ENCODE measurements around the gene SPATA45.

The SPATA45 gene

GRCh38 chr1:212828395-212828794, 19.1 kb downstream of the SPATA45 start:
- no peak for DNase-seq (ENCODE audit: low spot score)

GRCh38 chr1:212827831-212828278, 19.6 kb downstream of the SPATA45 start:
- no peak for DNase-seq (ENCODE audit: low spot score)

- DNase-seq (ENCODE audit: low spot score), result no peak
These were observed 20.2 kb downstream of the SPATA45 start for GRCh38 chr1:212827171-212827776.

- DNase-seq (ENCODE audit: low spot score), result no peak
These were observed 21.5 kb downstream of the SPATA45 start for GRCh38 chr1:212825798-212826452.

GRCh38 chr1:212824201-212824600, 23.2 kb downstream of the SPATA45 start:
- no peak for DNase-seq (ENCODE audit: low spot score)

GRCh38 chr1:212822956-212823355, 24.5 kb downstream of the SPATA45 start:
- no peak for DNase-seq (ENCODE audit: low spot score)

- no peak for DNase-seq (ENCODE audit: low spot score)
These were observed 26.5 kb downstream of the SPATA45 start for GRCh38 chr1:212820969-212821368.

GRCh38 chr1:212819726-212820125, 27.7 kb downstream of the SPATA45 start:
- no peak for DNase-seq (ENCODE audit: low spot score)

- no peak for DNase-seq (ENCODE audit: low spot score)
These were observed 30.7 kb downstream of the SPATA45 start for GRCh38 chr1:212816567-212817278.

GRCh38 chr1:212814537-212815334, 32.7 kb downstream of the SPATA45 start:
- peak; percentile 28 for DNase-seq (ENCODE audit: low spot score)

- DNase-seq (ENCODE audit: low spot score), result no peak
These were observed 41.7 kb downstream of the SPATA45 start for GRCh38 chr1:212805767-212806166.

GRCh38 chr1:212797681-212798080, 49.8 kb downstream of the SPATA45 start:
- DNase-seq (ENCODE audit: low spot score), result no peak

- no peak for DNase-seq (ENCODE audit: low spot score)
These were observed 52.9 kb downstream of the SPATA45 start for GRCh38 chr1:212794561-212795014.

- peak; percentile 11 for DNase-seq (ENCODE audit: low spot score)
These were observed 55.0 kb downstream of the SPATA45 start for GRCh38 chr1:212792396-212792908.

GRCh38 chr1:212791676-212792395, 55.6 kb downstream of the SPATA45 start, which contains the start of the genes NSL1 and TATDN3:
NSL1 (minus strand) TSS chr1:212791777; CDS start chr1:212791763, 14 bp downstream.
TATDN3 (plus strand) TSS chr1:212791894; CDS start chr1:212791922, 28 bp downstream.
- DNase-seq (ENCODE audit: low spot score), result peak; percentile 95

GRCh38 chr1:212791261-212791675, 56.2 kb downstream of the SPATA45 start:
- DNase-seq (ENCODE audit: low spot score), result no peak

GRCh38 chr1:212785871-212786270, 61.6 kb downstream of the SPATA45 start:
- no peak for DNase-seq (ENCODE audit: low spot score)

- no peak for DNase-seq (ENCODE audit: low spot score)
These were observed 63.5 kb downstream of the SPATA45 start for GRCh38 chr1:212783976-212784375.

- DNase-seq (ENCODE audit: low spot score), result peak; percentile 40
These were observed 64.9 kb downstream of the SPATA45 start for GRCh38 chr1:212782422-212783154.

GRCh38 chr1:212781225-212781624, 66.2 kb downstream of the SPATA45 start:
- no peak for DNase-seq (ENCODE audit: low spot score)

Measured in hematopoietic multipotent progenitor cell treated with erythropoietin and hydrocortisone succinate and interleukin-3 and kit ligand, for 17 days (in vitro differentiated cells).